HG03135 (cell line): ENCODE measurements around the gene LSM10.

Source experiments
- ATAC-seq: cut with Tn5 transposase; IDR thresholded peaks from one replicate; pipeline ENCODE4 v1.9.1; 2021; ENCODE audit warnings: mild to moderate bottlenecking, moderate library complexity; ENCODE audit not compliant: unreplicated experiment

LSM10 gene

GRCh38 chr1:36411674-36412648 is 14.3 kb upstream of the LSM10 start:
- no peak for ATAC-seq

- no peak for ATAC-seq
Measured at GRCh38 chr1:36408479-36408878, 10.8 kb upstream of the LSM10 start.

GRCh38 chr1:36406440-36406839 is 8.7 kb upstream of the LSM10 start:
- no peak for ATAC-seq

GRCh38 chr1:36402504-36402890 is 4.8 kb upstream of the LSM10 start:
- ATAC-seq: no peak

- no peak for ATAC-seq
Measured at GRCh38 chr1:36401602-36402503, 4.1 kb upstream of the LSM10 start.

- no peak for ATAC-seq
Measured at GRCh38 chr1:36400825-36401601, 3.3 kb upstream of the LSM10 start.

- ATAC-seq: no peak
Measured at GRCh38 chr1:36400514-36400824, 2.8 kb upstream of the LSM10 start.

GRCh38 chr1:36398370-36398977 is 766 bp upstream of the LSM10 start:
- no peak for ATAC-seq

GRCh38 chr1:36397083-36397377 is 678 bp downstream of the LSM10 start:
- ATAC-seq: peak; percentile 41

GRCh38 chr1:36396359-36396758 is 1.3 kb downstream of the LSM10 start:
- ATAC-seq: no peak

- no peak for ATAC-seq
Measured at GRCh38 chr1:36393686-36394085, 4.0 kb downstream of the LSM10 start.

GRCh38 chr1:36392836-36393235 is 4.9 kb downstream of the LSM10 start:
- no peak for ATAC-seq

GRCh38 chr1:36391271-36391670 is 6.4 kb downstream of the LSM10 start:
- ATAC-seq: no peak

- ATAC-seq: no peak
Measured at GRCh38 chr1:36390411-36390810, 7.3 kb downstream of the LSM10 start.

- ATAC-seq: no peak
Measured at GRCh38 chr1:36389999-36390398, 7.7 kb downstream of the LSM10 start.

- no peak for ATAC-seq
Measured at GRCh38 chr1:36389261-36389660, 8.4 kb downstream of the LSM10 start.

GRCh38 chr1:36387141-36387949 is 10.4 kb downstream of the LSM10 start:
- ATAC-seq: no peak

GRCh38 chr1:36386265-36387140 is 11.2 kb downstream of the LSM10 start:
- ATAC-seq: peak; percentile 45
